Tibial nerve (tissue), 4 donors: ENCODE data around the gene OR6C68.

ENCODE experiments used
- CTCF ChIP-seq, 5 experiments: fragments of 200-600 bp in 3 of 5; fragments of 450-650 bp in 2 of 5; sonication (generic) in 3 of 5; IDR thresholded peaks; one replicate each; pipeline ENCODE4 v1.5.1; 2016 to 2019; ENCODE audit warnings: antibody characterized with exemption in 5 of 5, mild to moderate bottlenecking in 3 of 5, moderate library complexity in 2 of 5
- EP300 ChIP-seq, 2 donors: sonication (generic); formaldehyde crosslinking; IDR thresholded peaks; one replicate each; pipeline ENCODE4 v1.6.1; 2017; ENCODE audit warnings: antibody characterized with exemption in 2 of 2, mild to moderate bottlenecking in 1 of 2
- POLR2A ChIP-seq, 2 donors: fragments of 450-650 bp; IDR thresholded peaks; one replicate each; pipeline ENCODE4 v1.6.1; 2017; ENCODE audit warnings: antibody characterized with exemption in 2 of 2, mild to moderate bottlenecking in 2 of 2, moderate library complexity in 2 of 2

GRCh38 chr12:55501601-55502000 is 9.4 kb downstream of the OR6C68 start:
- no peak for TF ChIP-seq POLR2A (IDR thresholded peaks at IDR 0.05)
- no peak for TF ChIP-seq CTCF (IDR thresholded peaks at IDR 0.05)
- TF ChIP-seq EP300 (IDR thresholded peaks at IDR 0.05) = no peak
